ENCODE measurements around the gene VKORC1L1.
"Not testable (repeated sequence)": the region's sequence is repeated elsewhere in the genome, so short reads cannot be mapped to it uniquely, and the experiment has no call there.

VKORC1L1 gene

DNA sequence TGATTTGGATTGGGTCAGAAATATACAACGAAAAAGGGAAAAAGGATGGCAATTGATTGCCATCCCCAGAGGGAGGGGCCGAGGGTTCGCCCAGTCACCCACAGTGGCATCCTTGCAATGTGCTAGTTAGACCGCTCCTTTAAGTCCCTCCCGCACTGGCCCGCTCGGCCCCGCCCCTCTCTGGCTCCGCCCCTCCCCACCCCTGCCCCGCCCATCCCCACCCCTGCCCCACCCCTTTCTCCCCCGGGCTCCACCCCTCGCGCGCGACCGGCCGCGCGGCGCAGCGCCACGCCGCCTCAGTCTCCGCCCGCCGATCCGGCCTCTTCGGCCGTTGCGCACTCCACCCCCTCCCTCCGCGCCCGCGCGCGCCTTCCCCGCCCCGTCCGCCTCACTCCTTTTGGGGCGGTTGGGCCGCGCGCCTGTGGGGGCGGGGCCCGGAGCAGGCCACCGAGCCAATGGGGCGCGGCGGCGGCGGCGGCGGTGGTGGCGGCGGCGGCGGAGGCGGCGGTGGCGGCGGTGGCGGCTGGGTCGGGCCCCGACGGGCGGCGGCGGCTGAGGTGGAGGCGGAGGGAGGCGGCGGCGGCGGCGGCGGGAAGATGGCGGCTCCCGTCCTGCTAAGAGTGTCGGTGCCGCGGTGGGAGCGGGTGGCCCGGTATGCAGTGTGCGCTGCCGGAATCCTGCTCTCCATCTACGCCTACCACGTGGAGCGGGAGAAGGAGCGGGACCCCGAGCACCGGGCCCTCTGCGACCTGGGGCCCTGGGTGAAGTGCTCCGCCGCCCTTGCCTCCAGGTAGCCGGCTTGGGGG lies at the start of gene VKORC1L1:
VKORC1L1 (plus strand) TSS at position 299 of the 806 bp plus-strand sequence; CDS start at position 597, 298 bp downstream.
- peak; percentile 77 for DNase-seq

DNA sequence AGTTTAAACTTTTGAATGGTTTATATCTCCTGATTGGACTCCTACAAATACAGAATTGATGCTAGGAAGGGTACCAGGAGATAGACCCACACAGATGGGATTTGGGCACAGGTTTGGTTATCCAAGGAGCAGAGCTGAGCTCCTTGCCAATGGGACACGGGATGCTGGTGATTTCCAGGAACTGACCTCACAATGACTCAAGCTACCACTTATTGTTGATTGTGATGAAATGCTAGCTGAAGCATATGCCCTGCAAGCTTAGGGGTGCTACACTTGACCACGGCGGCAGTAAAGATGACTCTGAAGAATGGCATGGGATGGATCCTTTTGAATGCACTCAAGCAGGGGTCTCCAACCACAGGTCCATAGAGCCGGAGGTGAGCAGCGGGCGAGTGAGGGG lies 45.5 kb upstream of the VKORC1L1 start:
- DNase-seq = no peak

- DNase-seq = no peak
Observed at GRCh38 chr7:65832281-65832680, 40.6 kb upstream of the VKORC1L1 start.

DNA sequence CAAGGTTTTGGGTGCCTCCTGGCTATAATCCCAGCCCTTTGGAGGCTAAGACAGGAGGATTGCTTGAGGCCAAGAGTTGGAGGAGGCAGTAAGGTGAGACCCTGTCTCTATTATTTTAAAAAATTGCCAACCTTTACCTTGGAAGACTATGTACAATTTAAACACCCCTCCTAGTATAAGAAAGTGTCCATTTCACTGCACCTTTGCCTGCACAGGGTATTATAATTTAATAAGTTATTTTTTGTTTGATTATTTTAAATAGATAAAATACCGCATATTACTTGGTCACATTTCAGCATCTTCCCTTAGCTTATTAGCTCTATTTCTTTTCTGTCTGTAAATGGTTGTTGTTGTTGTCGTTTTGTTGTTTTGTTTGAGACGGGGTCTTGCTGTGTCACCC lies 36.2 kb upstream of the VKORC1L1 start:
- not testable (repeated sequence) for DNase-seq

DNA sequence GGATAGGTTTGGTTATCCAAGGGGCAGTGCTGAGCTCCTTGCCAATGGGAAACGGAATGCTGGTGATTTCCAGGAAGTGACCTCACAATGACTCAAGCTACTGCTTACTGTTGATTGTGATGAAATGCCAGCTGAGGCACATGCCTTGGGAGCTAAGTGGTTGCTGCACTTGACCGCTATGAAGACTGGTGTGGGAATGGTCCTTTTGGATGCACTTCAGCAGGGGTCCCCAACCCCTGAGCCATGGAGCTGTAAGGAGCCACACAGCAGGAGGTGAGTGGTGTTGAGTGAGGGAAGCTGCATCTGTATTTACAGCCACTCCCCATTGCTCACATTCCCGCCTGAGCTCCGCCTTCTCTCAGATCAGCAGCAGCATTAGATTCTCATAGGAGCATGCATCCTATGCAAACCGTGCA lies 35.3 kb upstream of the VKORC1L1 start:
- not testable (repeated sequence) for DNase-seq

- no peak for DNase-seq
Observed at GRCh38 chr7:65839846-65840245, 33.0 kb upstream of the VKORC1L1 start.

GRCh38 chr7:65840446-65840845 lies 32.4 kb upstream of the VKORC1L1 start:
- no peak for DNase-seq

GRCh38 chr7:65843616-65844015 lies 29.3 kb upstream of the VKORC1L1 start:
- DNase-seq = not testable (repeated sequence)

- no peak for DNase-seq
Observed at GRCh38 chr7:65846008-65846570, 26.8 kb upstream of the VKORC1L1 start.

GRCh38 chr7:65853426-65853825 lies 19.4 kb upstream of the VKORC1L1 start:
- DNase-seq = not testable (repeated sequence)

DNA sequence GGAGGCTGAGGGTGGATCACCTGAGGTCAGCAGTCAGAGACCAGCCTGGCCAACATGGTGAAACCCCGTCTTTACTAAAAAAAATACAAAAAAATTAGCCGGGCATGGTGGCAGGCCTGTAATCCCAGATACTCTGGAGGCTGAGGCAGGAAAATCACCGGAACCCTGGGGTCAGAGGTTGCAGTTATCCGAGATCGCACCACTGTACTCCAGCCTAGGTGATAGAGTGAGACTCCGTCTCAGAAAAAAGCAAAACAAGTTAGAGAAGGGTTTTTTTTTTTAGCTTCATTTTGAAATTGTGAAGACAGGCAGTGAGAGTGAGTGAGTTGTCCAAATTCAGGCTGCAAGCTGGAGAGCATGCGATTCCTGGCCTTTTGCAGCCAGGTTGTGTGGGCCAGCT lies 19.0 kb upstream of the VKORC1L1 start:
- not testable (repeated sequence) for DNase-seq

GRCh38 chr7:65857321-65857894 lies 15.5 kb upstream of the VKORC1L1 start:
- not testable (repeated sequence) for DNase-seq

GRCh38 chr7:65858660-65859059 lies 14.2 kb upstream of the VKORC1L1 start:
- DNase-seq = not testable (repeated sequence)

DNA sequence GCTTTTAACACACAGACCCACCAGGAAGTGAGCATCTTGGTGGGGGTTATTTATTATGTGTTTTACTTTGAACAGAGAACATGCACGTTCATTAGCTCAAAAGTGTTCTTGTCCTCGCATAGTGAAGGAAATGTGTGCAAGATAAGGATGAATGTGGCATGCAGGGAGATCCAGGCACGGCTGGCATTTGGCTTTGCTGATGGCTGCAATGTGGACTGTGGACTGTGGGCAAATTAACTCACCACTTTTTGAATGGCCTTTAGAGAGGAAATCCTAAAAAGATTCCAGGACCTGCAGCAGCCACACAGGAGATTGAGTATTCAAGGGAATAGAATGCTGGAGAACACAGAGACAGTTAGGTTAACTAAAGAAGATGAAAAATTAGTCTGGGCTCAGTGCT lies 6.6 kb upstream of the VKORC1L1 start:
- DNase-seq = not testable (repeated sequence)

- DNase-seq = not testable (repeated sequence)
Observed at GRCh38 chr7:65867681-65868080, 5.2 kb upstream of the VKORC1L1 start.

GRCh38 chr7:65869312-65869711 lies 3.6 kb upstream of the VKORC1L1 start:
- not testable (repeated sequence) for DNase-seq

DNA sequence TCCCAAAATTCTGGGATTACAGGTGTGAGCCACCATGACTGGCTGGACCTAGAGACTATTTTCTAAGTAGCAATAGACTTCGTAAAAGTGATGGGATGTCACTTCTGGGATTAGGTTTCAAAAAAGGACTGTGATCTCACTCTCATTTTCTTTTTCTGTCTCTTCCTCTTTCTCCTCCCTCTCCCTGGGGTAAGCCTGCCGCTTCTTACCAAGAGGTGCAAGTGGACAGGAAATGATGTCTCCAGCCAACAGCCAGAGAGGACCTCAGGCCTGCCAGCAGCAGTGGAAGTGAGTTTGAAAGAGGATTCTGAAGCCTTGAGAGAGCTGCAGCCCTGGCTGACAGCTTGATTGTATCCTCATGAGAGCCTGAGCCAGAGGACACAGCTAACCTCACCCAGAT lies 1.4 kb upstream of the VKORC1L1 start:
- not testable (repeated sequence) for DNase-seq

GRCh38 chr7:65873582-65874193 lies 814 bp downstream of the VKORC1L1 start:
- not testable (repeated sequence) for DNase-seq

DNA sequence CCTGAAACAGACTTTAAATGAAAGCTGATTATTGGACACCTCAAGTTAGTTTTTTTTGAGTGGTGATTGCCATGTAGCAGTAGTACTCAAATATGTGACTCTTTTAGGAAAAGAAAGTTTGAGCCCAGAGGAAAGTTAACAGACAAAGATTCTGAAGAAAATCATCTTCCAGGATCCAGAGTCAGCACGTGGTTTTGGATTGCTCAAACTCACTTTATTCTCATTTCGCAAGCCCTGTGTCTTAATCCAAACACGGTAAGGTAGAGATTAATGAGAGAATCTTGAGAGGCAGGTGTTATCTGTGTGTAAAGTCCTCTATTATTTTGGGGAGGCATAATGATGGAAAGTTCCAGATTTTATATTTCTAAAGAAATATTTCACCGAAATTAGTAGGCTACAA lies 2.8 kb downstream of the VKORC1L1 start:
- DNase-seq = not testable (repeated sequence)

GRCh38 chr7:65879292-65880153 lies 6.6 kb downstream of the VKORC1L1 start:
- not testable (repeated sequence) for DNase-seq

- not testable (repeated sequence) for DNase-seq
Observed at GRCh38 chr7:65880242-65880641, 7.4 kb downstream of the VKORC1L1 start.

DNA sequence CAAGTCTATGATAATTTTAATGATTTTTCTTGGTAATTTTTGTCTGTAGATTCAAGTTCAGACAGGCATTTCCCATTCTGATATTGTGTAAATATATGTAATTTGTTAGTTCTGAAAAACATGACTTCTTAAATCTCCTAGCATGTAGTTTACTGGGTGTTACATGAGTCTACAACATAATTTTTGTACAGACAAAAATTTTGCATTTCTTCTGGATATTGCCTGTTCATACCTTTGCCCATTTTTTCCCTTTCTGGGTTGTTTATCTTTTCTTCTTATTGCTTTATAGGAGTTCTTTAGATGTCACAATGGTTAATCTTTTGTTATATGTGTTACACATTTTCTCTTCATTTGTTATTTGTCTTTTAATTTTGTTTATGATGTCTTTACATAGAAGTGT lies 12.1 kb downstream of the VKORC1L1 start:
- DNase-seq = not testable (repeated sequence)
